Measurements from ENCODE around the gene CAPN15. TPM values are rescaled to one million over a fixed set of nuclear protein-coding genes. Genes with fewer than 3 reads are reported as not detected.

Gene CAPN15
- polyA plus RNA-seq, 1 of the 3 experiments (the other 2 are of a cell fraction) = 22.9 TPM

GRCh38 chr16:530111-530817 lies 2.8 kb downstream of the CAPN15 start:
- Histone ChIP-seq H3K4me3 (ENCODE audit: low read depth in 2 of 2, low read length in 1 of 2) (no peak overlapping the region), H2AFZ (ENCODE audit: low read depth) (no peak overlapping the region), H3F3A (replicated peaks; ENCODE audit: insufficient read depth) (peaks cover 19% of the 10 kb centered on the region), H3K9ac (no peak overlapping the region), H3K4me2 (peak overlapping the region; percentile 100; the same call in 1 of the 2 replicates), H3K27me3 (ENCODE audit: insufficient read depth) (no peaks in the 10 kb centered on the region), H4K20me1 (ENCODE audit: insufficient read depth) (peaks cover 67% of the 10 kb centered on the region), H3K27ac (ENCODE audit: low read depth in 2 of 2, low read length in 1 of 2) (no peak overlapping the region), H3K4me1 (ENCODE audit: control insufficient read depth in 1 of 2, insufficient read depth in 2 of 2, low read depth in 1 of 2, low read length in 1 of 2) (peaks cover 10 to 23% of the 10 kb centered on the region in 2 experiments; a peak in 3 of 4 replicates), H3K9me2 (no peaks in the 10 kb centered on the region), H3K9me3 (no peaks in the 10 kb centered on the region), H3K36me3 (replicated peaks in 1 of 2; ENCODE audit: control insufficient read depth in 1 of 2, insufficient read depth in 2 of 2, low read length in 1 of 2) (peaks cover 0 to 10% of the 10 kb centered on the region in 2 experiments), H3K79me2 (ENCODE audit: insufficient read depth) (peaks cover 86% of the 10 kb centered on the region)
- CTCF ChIA-PET = interaction anchor here (1.1 kb wide), 1 partner anchor 13 kb away, joined by 3 read pairs; no protein-coding TSS in a partner anchor
- POLR2A ChIA-PET = no interaction called here
- DNase-seq = no peak
- no CpG with 5 or more reads among the region's 23 CpGs for WGBS (ENCODE audit: low lambda C conversion rate)
- TF ChIP-seq ELF1 (IDR thresholded peaks at IDR 0.05) (no peak), CTCF (IDR thresholded peaks at IDR 0.05) (no peak), SIN3A (IDR thresholded peaks at IDR 0.05; ENCODE audit: borderline replicate concordance, low read depth, low read length) (no peak), FOXM1 (IDR thresholded peaks at IDR 0.05; ENCODE audit: low read depth) (no peak), EP300 (IDR thresholded peaks at IDR 0.05; ENCODE audit: borderline replicate concordance in 1 of 2, low read depth in 1 of 2, low read length in 1 of 2) (no peak), SMC3 (IDR thresholded peaks at IDR 0.05; ENCODE audit: low read depth, low read length) (no peak), RXRA (IDR thresholded peaks at IDR 0.05; ENCODE audit: borderline replicate concordance, low read depth) (no peak), EZH2phosphoT487 (IDR thresholded peaks at IDR 0.05; ENCODE audit: borderline replicate concordance, low read depth) (no peak), USF2 (IDR thresholded peaks at IDR 0.05; ENCODE audit: borderline replicate concordance, low read depth, low read length) (no peak), TCF12 (IDR thresholded peaks at IDR 0.05) (no peak), REST (IDR thresholded peaks at IDR 0.05; ENCODE audit: low read depth, low read length) (no peak), FOXJ3 (CRISPR knock-in tag; IDR thresholded peaks at IDR 0.05) (no peak), RFX5 (IDR thresholded peaks at IDR 0.05; ENCODE audit: low read length) (no peak), POLR2AphosphoS5 (IDR thresholded peaks at IDR 0.05; ENCODE audit: low read depth, low read length) (no peak)
- TF ChIP-seq, protein P1, sequence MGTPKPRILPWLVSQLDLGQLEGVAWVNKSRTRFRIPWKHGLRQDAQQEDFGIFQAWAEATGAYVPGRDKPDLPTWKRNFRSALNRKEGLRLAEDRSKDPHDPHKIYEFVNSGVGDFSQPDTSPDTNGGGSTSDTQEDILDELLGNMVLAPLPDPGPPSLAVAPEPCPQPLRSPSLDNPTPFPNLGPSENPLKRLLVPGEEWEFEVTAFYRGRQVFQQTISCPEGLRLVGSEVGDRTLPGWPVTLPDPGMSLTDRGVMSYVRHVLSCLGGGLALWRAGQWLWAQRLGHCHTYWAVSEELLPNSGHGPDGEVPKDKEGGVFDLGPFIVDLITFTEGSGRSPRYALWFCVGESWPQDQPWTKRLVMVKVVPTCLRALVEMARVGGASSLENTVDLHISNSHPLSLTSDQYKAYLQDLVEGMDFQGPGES (IDR thresholded peaks at IDR 0.05; ENCODE audit: low read depth, low read length) = no peak
- TF ChIP-seq, protein P2, sequence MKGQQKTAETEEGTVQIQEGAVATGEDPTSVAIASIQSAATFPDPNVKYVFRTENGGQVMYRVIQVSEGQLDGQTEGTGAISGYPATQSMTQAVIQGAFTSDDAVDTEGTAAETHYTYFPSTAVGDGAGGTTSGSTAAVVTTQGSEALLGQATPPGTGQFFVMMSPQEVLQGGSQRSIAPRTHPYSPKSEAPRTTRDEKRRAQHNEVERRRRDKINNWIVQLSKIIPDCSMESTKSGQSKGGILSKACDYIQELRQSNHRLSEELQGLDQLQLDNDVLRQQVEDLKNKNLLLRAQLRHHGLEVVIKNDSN (IDR thresholded peaks at IDR 0.05; ENCODE audit: borderline replicate concordance, low read depth) = no peak
- TF ChIP-seq, protein P3, sequence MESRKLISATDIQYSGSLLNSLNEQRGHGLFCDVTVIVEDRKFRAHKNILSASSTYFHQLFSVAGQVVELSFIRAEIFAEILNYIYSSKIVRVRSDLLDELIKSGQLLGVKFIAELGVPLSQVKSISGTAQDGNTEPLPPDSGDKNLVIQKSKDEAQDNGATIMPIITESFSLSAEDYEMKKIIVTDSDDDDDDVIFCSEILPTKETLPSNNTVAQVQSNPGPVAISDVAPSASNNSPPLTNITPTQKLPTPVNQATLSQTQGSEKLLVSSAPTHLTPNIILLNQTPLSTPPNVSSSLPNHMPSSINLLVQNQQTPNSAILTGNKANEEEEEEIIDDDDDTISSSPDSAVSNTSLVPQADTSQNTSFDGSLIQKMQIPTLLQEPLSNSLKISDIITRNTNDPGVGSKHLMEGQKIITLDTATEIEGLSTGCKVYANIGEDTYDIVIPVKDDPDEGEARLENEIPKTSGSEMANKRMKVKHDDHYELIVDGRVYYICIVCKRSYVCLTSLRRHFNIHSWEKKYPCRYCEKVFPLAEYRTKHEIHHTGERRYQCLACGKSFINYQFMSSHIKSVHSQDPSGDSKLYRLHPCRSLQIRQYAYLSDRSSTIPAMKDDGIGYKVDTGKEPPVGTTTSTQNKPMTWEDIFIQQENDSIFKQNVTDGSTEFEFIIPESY (IDR thresholded peaks at IDR 0.05; ENCODE audit: borderline replicate concordance, low read depth) = no peak

All from SK-N-SH (cell line).